H1 (cell line): ENCODE data around the gene VAT1L.

Experiments
- CHD2 ChIP-seq: IDR thresholded peaks from 2 replicates; pipeline ENCODE4 v1.6.1; 2012; ENCODE audit warnings: low read length, improper control_type of control experiment
- CTCF ChIP-seq, 3 experiments: IDR thresholded peaks; 1 replicate in 2 of 3; 2 replicates in 1 of 3; pipeline versions ENCODE4 v1.5.1 to v1.6.1; 2011; ENCODE audit warnings: low read length in 3 of 3, mild to moderate bottlenecking in 3 of 3, inconsistent platforms in 2 of 3, low read depth in 1 of 3, moderate library complexity in 1 of 3; ENCODE audit not compliant: insufficient read depth in 1 of 3; ENCODE audit errors: control extremely low read depth in 1 of 3
- POLR2A ChIP-seq, 2 experiments: IDR thresholded peaks; 1 replicate in 1 of 2; 2 replicates in 1 of 2; pipeline ENCODE4 v1.6.1; 2011; ENCODE audit warnings: low read depth in 2 of 2, low read length in 2 of 2, mild to moderate bottlenecking in 2 of 2; ENCODE audit errors: control extremely low read depth in 1 of 2
- TAF1 ChIP-seq: IDR thresholded peaks from 2 replicates; pipeline ENCODE4 v1.6.1; 2011; ENCODE audit warnings: mild to moderate bottlenecking, low read depth, low read length
- YY1 ChIP-seq: IDR thresholded peaks from 2 replicates; pipeline ENCODE4 v1.6.1; 2011; ENCODE audit warnings: low read depth, mild to moderate bottlenecking, low read length
- ZNF274 ChIP-seq: IDR thresholded peaks from 2 replicates; pipeline ENCODE4 v1.7.0; 2012; ENCODE audit warnings: low read length, borderline replicate concordance; ENCODE audit errors: extremely low read depth

GRCh38 chr16:77975942-77976341 is 187.6 kb downstream of the VAT1L start:
- no peak for TF ChIP-seq CTCF (IDR thresholded peaks at IDR 0.05; ENCODE audit: control extremely low read depth in 1 of 3, insufficient read depth in 1 of 3, low read depth in 1 of 3, low read length in 3 of 3)
- TF ChIP-seq ZNF274, result no peak
- TF ChIP-seq TAF1, result no peak
- TF ChIP-seq CHD2, result no peak
- no peak for TF ChIP-seq POLR2A (IDR thresholded peaks at IDR 0.05; ENCODE audit: control extremely low read depth in 1 of 2, low read depth in 2 of 2, low read length in 2 of 2)
- no peak for TF ChIP-seq YY1
